K562 (cell line): ENCODE data around the gene MAN2B1. TPM values are rescaled to one million over a fixed set of nuclear protein-coding genes. Genes with fewer than 3 reads are reported as not detected.

ENCODE experiments used
- ATAC-seq: fragments of 200-7000 bp; cut with Tn5 transposase; 3 replicates; pipeline ENCODE4 v1.9.1; 2020; ENCODE audit warnings: moderate library complexity
- BruUV-seq: library from RNA; stranded (reverse); fragments of 400-500 nt; replicated peaks from 2 replicates; lab custom pipeline; 2021; lab: Mats Ljungman, UMichigan
- CTCF ChIA-PET: fragments of 300-600 bp; formaldehyde crosslinking; extraction: SDS; loops from one replicate; lab custom pipeline; 2021; ENCODE audit warnings: low intra/inter-chr PET ratio; lab: Yijun Ruan, JAX
- POLR2A ChIA-PET: fragments of 300-600, 350-650 bp; sonication (Branson Sonifier 250); formaldehyde crosslinking; extraction: SDS; loops from one replicate; lab custom pipeline; 2021; ENCODE audit warnings: antibody characterized with exemption, inconsistent platforms; lab: Yijun Ruan, JAX
- DNase-seq, 4 experiments: peaks; one replicate each; pipeline versions ENCODE4 v3.0.0 to v3.0.0-alpha.2; 2011 to 2018; ENCODE audit warnings: low spot score in 3 of 4, mixed read lengths in 3 of 4; ENCODE audit errors: extremely low read depth in 1 of 4
- FAIRE-seq: peaks from 2 replicates; lab custom pipeline; 2011; peaks lifted over from hg19 to GRCh38; lab: Jason Lieb, UNC
- H2AFZ ChIP-seq: 2 replicates; pipeline ENCODE4 v1.6.0; 2011; ENCODE audit warnings: low read depth, low read length, control low read depth, inconsistent platforms
- H3K27ac ChIP-seq: fragments of 200-600 bp; 3 replicates; pipeline ENCODE4 v1.8.0; 2011; ENCODE audit warnings: low read depth, mild to moderate bottlenecking, control low read depth, inconsistent platforms, low read length, moderate library complexity, mixed read lengths; ENCODE audit errors: extremely low read depth
- H3K27me3 ChIP-seq, 2 experiments: fragments of 300-600 bp in 1 of 2; 2 replicates in 1 of 2; 3 replicates in 1 of 2; pipeline versions ENCODE4 v1.6.0 to v1.8.0; 2011; ENCODE audit warnings: inconsistent platforms in 2 of 2, low read length in 2 of 2, mild to moderate bottlenecking in 1 of 2, mixed read lengths in 1 of 2, moderate library complexity in 1 of 2; ENCODE audit not compliant: control insufficient read depth in 2 of 2, insufficient read depth in 2 of 2
- H3K36me3 ChIP-seq: fragments of 300-600 bp; 3 replicates; pipeline ENCODE4 v1.8.0; 2011; ENCODE audit warnings: mild to moderate bottlenecking, low read length, inconsistent platforms; ENCODE audit not compliant: control insufficient read depth, insufficient read depth
- H3K4me1 ChIP-seq, 2 experiments: fragments of 200-600 bp in 1 of 2; replicated peaks in 1 of 2; 2 replicates in 1 of 2; 3 replicates in 1 of 2; pipeline versions ENCODE4 v1.5.1 to v1.8.0; 2011; ENCODE audit warnings: inconsistent platforms in 2 of 2, low read length in 2 of 2, mild to moderate bottlenecking in 1 of 2, mixed read lengths in 1 of 2, moderate library complexity in 1 of 2; ENCODE audit not compliant: control insufficient read depth in 2 of 2, insufficient read depth in 2 of 2
- H3K4me2 ChIP-seq: 2 replicates; pipeline ENCODE4 v1.6.1; 2011; ENCODE audit warnings: low read length, control low read depth, inconsistent platforms, mixed read lengths; ENCODE audit not compliant: insufficient read depth
- H3K4me3 ChIP-seq: fragments of 200-600 bp; sonication (generic), shearing (Covaris generic); 2 replicates; pipeline ENCODE4 v1.5.1; 2016; ENCODE audit warnings: control low read depth, inconsistent platforms
- H3K79me2 ChIP-seq: fragments of 200-600 bp; 3 replicates; pipeline ENCODE4 v1.8.0; 2011; ENCODE audit warnings: low read length, inconsistent platforms; ENCODE audit not compliant: control insufficient read depth, insufficient read depth
- H3K9ac ChIP-seq, 2 experiments: 2 replicates each; pipeline versions ENCODE4 v1.6.0 to v1.6.1; 2011; ENCODE audit warnings: low read depth in 2 of 2, low read length in 2 of 2, control low read depth in 1 of 2, inconsistent platforms in 1 of 2, mild to moderate bottlenecking in 1 of 2, mixed read lengths in 1 of 2; ENCODE audit not compliant: insufficient read depth in 1 of 2
- H3K9me1 ChIP-seq: one replicate; pipeline ENCODE4 v1.6.0; 2011; ENCODE audit warnings: inconsistent platforms, mild to moderate bottlenecking, low read length, moderate library complexity; ENCODE audit not compliant: control insufficient read depth, insufficient read depth
- H3K9me3 ChIP-seq: replicated peaks from 2 replicates; pipeline ENCODE4 v1.5.1; 2011; ENCODE audit warnings: low read depth, low read length, inconsistent platforms; ENCODE audit not compliant: control insufficient read depth, insufficient read depth
- H4K20me1 ChIP-seq: replicated peaks from 2 replicates; pipeline ENCODE4 v1.6.1; 2011; ENCODE audit warnings: low read length, inconsistent platforms, mixed read lengths; ENCODE audit not compliant: control insufficient read depth, insufficient read depth
- CBFA2T3 ChIP-seq: fragments of 450-650 bp; IDR thresholded peaks from 2 replicates; pipeline ENCODE4 v1.6.1; 2017
- CREB3 ChIP-seq: fragments of 450-650 bp; conservative IDR thresholded peaks from 2 replicates; pipeline ENCODE4 v1.6.1; 2016; ENCODE audit warnings: missing genetic modification characterization, low read depth, mild to moderate bottlenecking, missing compliant biosample characterization, moderate library complexity
- E2F4 ChIP-seq: sonication (generic); formaldehyde crosslinking; IDR thresholded peaks from 2 replicates; pipeline ENCODE4 v1.8.0; 2022; ENCODE audit warnings: mild to moderate bottlenecking, low read depth, missing genetic modification reagents
- KDM4B ChIP-seq, 2 experiments: fragments of 450-650 bp in 1 of 2; sonication (generic) in 1 of 2; IDR thresholded peaks; 2 replicates each; pipeline ENCODE4 v1.6.1; 2016 to 2017; ENCODE audit warnings: borderline replicate concordance in 2 of 2, antibody characterized with exemption in 1 of 2, low read depth in 1 of 2, mild to moderate bottlenecking in 1 of 2
- MAFK ChIP-seq: IDR thresholded peaks from 2 replicates; pipeline ENCODE4 v1.6.1; 2011; ENCODE audit warnings: low read length, improper control_type of control experiment
- POLR2AphosphoS5 ChIP-seq: IDR thresholded peaks from 2 replicates; pipeline ENCODE4 v1.6.1; 2011; ENCODE audit warnings: mild to moderate bottlenecking, low read depth, low read length, moderate library complexity; ENCODE audit not compliant: control insufficient read depth, insufficient read depth
- RREB1 ChIP-seq: fragments of 250-450 bp; sonication (Bioruptor Pico); IDR thresholded peaks from 2 replicates; pipeline ENCODE4 v1.4.0; 2020
- ZBTB43 ChIP-seq: sonication (generic); formaldehyde crosslinking; IDR thresholded peaks from 2 replicates; pipeline ENCODE4 v1.8.0; 2023; ENCODE audit warnings: mild to moderate bottlenecking, missing genetic modification reagents
- WGBS: fragments of 100-300 bp; shearing (Covaris generic); methylation state at CpG from one replicate; pipeline ENCODE4 v1.1.6; 2016; ENCODE audit warnings: low coverage, mixed read lengths; ENCODE audit not compliant: insufficient coverage; ENCODE audit errors: missing lambda C conversion rate; 5-methylcytosine and 5-hydroxymethylcytosine counted together
- in situ Hi-C: fragments of 300-500 bp; cut with MboI; formaldehyde crosslinking; loops from 4 replicates; pipeline ENCODE4 v1.15.0; 2018; ENCODE audit warnings: inconsistent platforms, mixed read lengths
- intact Hi-C: fragments of 100-400 bp; cut with micrococcal nuclease; formaldehyde crosslinking; loops from 2 replicates; pipeline ENCODE4 v1.14.2; 2022
- polyA plus RNA-seq, 8 experiments: library from polyadenylated mRNA; depleted of rRNA in 4 of 8; stranded (reverse) in 5 of 8; unstranded in 3 of 8; fragments of >200 nt; fragmentation: Nextera tagmentation in 2 of 8; fragmentation: Illumina TruSeq in 1 of 8; extraction: Ambion mirVana in 2 of 8; extraction: Trizol in 1 of 8; gene quantifications; 2 replicates each; pipeline versions ENCODE4 v1.2.1 to v1.2.3, GENCODE V29; 2011 to 2014; ENCODE audit warnings: inconsistent platforms in 1 of 8, missing spikeins in 1 of 8
- total RNA-seq, 7 experiments: library from RNA; depleted of rRNA in 6 of 7; stranded (reverse); fragments of >200 nt in 6 of 7; fragmentation: Illumina TruSeq in 2 of 7; extraction: Trizol in 2 of 7; gene quantifications; 2 replicates each; pipeline versions ENCODE4 v1.2.1 to v1.2.3, GENCODE V29; 2011 to 2021; ENCODE audit warnings: low replicate concordance in 1 of 7

Gene MAN2B1
- total and polyA plus RNA-seq, 9 of the 15 experiments (the other 6 are each of a cell fraction or from before 2014, with no cell fraction given): 0.59 to 33.8 (median 11.4) TPM

- peaks cover 18 to 56% of the 10 kb centered on the region in 2 experiments; a peak in 4 of 5 replicates for H3K4me1 ChIP-seq
- H3K79me2 ChIP-seq: peaks cover 34% of the 10 kb centered on the region
- peak overlapping the region; percentile 74 for H3K4me3 ChIP-seq
- no TSS peak for BruUV-seq
- peaks cover 5% of the 10 kb centered on the region; the same call in 1 of the 2 replicates for H4K20me1 ChIP-seq
- peak; percentile 19 for FAIRE-seq
- CTCF ChIA-PET: no interaction called here
- POLR2A ChIA-PET: interaction anchor here (0.9 to 4.7 kb wide), 2 partner anchors 12 to 303 kb away, joined by 4 to 39 read pairs; partner anchors contain the start of genes DHPS and ZNF442
- no peak overlapping the region for H2AFZ ChIP-seq
- H3K9ac ChIP-seq: peak overlapping the region; percentile 88 to 100; a peak in 1 of 4 replicates
- H3K9me1 ChIP-seq: no peaks in the 10 kb centered on the region
- no peaks in the 10 kb centered on the region for H3K27me3 ChIP-seq
- peaks cover 33% of the 10 kb centered on the region; the same call in 2 of the 3 replicates for H3K36me3 ChIP-seq
- peak overlapping the region; percentile 88 for H3K4me2 ChIP-seq
- no peak for ATAC-seq
- in situ Hi-C loops: no loop called here
- intact Hi-C loops: no loop called here
- no peak for DNase-seq
- 70% methylated on average over 2 of the region's 4 CpGs for WGBS
- H3K9me3 ChIP-seq: no peaks in the 10 kb centered on the region
- H3K27ac ChIP-seq: no peak overlapping the region; the same call in 2 of the 3 replicates
- no peak for TF ChIP-seq ZBTB43
- TF ChIP-seq POLR2AphosphoS5: no peak
- no peak for TF ChIP-seq KDM4B (IDR thresholded peaks at IDR 0.05; ENCODE audit: borderline replicate concordance in 2 of 2, low read depth in 1 of 2)
- TF ChIP-seq MAFK: no peak
- TF ChIP-seq E2F4: peak; percentile 1; the same call in 1 of the 2 replicates
- TF ChIP-seq CREB3 (tag): no peak
- no peak for TF ChIP-seq RREB1
- no peak for TF ChIP-seq CBFA2T3
Observed at GRCh38 chr19:12667731-12668302, 1.3 kb upstream of the MAN2B1 start.
